ENCODE measurements around the gene CPPED1.

CPPED1 gene

DNA sequence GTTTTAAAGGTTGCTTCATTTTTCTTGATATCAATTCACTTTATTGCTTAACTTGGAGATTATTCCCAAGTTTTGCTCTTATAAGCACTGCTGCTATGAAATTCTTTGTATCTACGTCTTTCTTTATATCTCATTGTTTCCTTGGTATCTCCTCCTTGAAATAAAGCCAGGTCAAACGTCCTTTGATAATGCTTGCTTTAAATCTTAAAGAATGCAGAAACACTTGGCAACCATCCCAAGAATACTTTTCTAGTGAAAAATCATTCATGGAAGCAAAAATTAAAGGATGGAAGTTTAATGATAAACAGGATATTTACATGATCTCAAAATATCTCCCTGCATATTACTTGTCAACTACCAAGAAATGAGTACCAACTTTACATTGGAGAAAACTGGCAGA, 175.2 kb downstream of the CPPED1 start:
- DNase-seq, result no peak

DNA sequence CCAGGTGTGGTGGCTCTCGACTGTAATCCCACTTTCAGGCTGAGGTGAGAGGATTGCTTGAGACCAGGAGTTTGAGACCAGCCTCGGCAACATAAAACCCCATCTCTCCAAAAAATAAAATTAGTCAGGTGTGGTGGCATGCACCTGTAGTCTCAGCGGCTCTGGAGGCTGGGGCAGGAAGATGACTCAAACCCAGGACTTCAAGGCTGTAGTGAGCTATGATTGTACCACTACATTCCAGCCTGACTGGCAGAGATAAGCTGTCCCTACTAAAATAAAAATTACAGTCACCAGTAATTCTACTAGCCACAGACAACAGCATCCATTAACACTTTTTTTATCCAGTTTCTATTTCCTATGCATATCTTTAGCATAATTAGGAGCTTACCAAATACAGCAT, 176.3 kb downstream of the CPPED1 start:
- DNase-seq, result no peak

DNA sequence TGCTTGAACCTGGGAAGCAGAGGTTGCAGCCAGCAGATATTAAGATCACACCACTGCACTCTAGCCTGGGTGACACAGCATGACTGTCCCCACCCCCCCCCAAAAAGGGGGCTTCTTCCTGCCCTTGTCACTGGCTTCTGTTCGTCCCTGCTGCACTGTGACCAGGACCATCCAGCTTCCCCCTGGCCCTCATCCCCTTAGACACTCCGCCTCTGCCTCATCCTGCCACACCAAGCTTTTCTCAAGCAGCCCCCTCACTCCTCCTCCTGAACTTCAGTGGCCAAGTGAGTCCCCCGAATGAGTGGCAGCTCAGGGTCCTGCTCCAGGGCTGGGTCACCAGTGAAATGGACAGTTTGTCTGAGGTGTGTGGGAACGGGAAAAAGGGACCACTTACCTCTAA, 177.3 kb downstream of the CPPED1 start:
- no peak for DNase-seq

DNA sequence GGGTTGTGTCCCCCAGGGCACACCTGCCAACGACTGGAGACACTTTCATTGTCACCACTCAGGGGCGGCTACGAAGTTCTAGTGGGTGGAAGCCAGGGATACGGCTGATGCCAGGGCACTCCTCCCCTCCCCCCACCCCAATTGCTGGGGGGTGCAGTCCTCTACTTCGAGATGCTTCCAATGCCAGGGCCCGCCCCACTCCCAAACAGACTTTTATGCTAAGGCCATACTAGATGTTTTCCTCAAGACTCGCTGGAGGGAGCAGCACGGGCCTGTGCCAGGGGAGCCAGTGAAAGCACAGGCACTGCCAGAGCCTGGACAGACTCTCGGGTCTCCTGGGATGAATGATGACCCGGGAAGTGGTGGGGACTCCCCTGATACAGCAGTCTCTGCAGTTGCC, 178.0 kb downstream of the CPPED1 start:
- DNase-seq, result no peak

DNA sequence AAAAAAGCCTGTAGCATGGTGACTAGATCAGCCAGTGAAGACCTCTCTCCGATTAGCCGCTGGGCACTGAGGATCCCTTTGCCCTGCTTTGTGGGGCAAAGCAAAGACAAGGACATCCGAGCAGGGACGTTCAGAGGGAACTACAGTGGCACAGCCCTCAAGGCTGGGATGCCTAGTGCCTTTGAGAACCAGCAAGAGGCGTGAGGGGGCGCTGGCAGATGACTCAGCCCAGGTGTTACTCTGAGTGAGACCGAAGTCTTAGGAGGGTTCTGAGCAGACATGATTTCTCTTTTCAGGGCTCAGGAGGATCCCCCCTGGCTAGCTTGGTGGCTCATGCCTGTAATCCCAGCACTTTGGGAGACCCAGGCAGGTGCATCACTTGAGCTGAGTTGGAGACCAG, 178.6 kb downstream of the CPPED1 start:
- no peak for DNase-seq

DNA sequence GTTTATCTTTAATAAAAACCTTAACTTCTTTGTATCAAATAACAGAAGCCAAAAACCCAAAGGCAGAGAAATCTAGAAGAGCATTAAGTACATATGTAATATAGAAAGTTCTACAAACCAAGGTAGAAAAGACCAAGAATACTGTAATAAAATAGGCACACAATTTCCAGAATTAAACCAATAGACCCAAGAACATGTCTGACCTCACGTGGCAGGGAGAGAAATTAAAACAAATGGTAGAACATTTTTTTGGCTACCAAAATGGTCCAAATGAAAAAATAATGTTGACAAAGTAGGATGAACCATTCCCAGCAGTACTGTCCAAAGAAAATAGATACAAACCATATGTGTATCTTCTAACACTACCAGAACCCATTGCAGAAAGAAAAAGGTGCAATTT, 183.5 kb downstream of the CPPED1 start:
- no peak for DNase-seq

DNA sequence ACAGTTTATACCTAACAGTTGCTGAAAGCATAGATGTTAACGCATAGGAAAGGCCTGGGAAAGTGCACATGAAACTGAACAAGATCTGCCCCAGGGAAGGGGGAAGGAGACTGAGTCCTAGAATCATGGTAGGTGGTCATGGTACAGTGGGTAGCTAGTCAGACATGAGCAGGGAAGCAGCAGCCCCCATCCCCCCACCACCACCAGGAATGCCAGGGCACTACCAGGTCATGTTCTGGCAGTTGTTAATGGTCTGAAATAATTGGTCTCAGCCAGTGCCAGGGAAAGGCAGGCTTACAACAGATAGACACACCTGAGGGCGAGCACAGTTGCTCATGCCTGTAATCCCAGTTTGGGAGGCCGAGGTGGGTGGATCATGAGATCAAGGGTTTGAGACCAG, 185.2 kb downstream of the CPPED1 start:
- no peak for DNase-seq

DNA sequence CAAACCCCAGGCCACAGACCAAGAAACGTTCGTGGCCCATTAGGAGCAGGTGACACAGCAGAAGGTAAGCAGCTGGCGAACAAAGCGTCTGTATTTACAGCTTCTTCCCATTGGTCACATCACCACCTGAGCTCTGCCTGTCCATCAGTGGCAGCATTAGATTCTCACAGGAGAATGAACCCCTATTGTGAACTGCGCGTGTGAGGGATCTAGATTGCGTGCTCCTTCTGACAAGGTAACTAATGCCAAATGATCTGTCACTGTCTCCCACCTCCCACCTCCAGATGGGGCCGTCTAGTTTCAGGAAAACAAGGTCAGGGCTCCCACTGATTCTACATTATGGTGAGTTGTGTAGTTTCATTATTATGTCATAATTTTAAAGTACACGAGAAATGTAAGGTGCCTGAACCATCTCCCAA, 186.3 kb downstream of the CPPED1 start:
- DNase-seq, result no peak

DNA sequence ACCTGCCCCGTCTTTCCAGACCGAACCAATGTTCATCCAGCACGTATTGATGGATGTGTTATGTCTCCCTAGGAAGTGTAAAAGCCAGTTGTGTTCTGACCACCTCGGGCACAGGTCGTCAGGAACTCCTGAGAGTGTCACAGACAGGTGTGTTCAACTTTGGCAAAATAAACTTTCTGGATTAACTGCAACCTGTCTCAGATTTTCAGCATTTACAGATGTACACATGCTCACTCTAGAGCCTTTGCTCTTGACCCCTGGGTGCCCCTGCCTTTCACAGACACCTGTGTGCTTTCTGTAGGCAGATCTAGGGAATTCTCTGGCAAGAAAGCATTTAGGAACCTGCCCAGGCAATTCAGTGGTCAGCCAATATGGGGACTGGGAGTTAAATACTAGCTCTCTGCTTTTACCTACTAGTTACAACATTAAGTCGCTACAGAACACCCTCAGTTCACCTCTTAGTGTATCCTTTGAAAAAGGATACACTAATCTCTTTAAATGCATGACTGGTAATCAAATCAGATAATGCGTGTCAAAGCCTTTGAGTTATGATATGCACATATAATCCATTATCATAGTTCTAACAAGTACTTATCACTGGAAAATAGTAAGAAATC, 188.9 kb downstream of the CPPED1 start:
- DNase-seq, result no peak

DNA sequence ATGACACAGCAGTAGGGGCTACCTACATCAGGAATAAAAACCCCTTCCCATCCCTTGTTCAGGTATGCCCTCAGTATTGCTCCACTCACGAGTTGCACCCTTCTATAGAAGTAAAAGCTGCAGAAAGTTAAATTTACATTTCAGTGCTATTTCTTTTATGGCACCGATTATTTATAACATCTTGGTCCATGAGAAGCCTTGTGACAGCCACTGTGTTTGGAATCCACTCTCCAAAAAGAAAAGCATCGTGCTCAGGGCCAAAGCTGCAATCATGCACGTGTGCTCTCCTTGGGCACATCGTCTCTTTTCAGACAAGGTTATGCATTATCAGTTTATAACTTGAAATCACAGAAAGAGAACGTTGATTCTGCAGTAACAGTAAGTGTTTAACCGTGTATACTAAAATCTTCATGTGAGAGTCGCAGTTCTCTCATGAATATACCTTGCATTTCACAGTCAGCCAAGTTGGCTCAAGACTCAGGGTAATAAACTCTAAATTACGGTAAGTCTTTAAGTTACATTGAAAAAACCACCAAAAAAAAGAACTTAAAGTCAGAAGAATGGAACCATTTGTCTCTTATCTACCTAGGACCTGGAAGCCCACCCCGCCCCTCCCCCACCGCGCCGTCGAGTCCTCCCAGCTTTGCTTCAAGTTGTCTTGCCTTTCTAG, 189.6 kb downstream of the CPPED1 start:
- no peak for DNase-seq

DNA sequence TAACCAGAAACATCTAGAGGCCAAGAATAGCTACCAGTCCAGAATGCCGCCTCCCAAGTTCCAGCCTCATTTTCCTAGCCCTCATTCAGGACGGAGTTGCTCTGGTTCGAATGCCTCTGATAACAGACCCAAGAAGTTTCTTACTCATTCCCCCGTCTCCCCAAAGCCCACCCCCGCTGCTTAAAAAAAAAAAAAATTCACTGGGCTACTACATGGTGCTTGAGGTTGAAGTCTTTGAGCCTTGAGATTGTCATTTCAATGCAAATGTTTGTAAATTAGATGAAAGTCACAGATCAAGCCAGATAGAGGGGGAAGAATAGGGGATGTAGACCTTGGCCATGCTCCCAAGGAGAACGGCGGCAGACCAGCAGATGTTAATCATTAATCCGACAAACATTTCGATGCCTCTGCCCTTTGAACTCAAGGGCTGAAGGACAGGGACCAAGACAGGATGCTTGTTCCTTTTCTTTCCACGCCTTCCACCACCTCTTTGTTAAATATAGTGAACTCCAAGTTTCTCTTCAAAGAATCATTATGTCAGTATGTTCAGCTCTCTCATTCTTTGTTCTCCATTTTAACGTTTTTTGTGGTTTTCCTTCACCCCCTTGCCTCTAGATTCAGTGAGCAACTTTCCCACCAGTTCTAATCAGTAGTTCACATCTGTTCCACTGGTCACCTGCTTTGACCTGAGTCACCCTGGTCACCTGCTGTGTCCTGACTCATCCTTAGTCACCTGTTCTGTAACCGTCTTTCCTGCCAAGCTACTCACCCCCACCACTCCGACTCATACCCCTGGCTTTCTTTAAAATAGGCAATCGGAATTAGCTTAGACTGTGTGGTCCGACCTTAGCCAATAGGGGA, 190.3 kb downstream of the CPPED1 start:
- DNase-seq, result no peak

DNA sequence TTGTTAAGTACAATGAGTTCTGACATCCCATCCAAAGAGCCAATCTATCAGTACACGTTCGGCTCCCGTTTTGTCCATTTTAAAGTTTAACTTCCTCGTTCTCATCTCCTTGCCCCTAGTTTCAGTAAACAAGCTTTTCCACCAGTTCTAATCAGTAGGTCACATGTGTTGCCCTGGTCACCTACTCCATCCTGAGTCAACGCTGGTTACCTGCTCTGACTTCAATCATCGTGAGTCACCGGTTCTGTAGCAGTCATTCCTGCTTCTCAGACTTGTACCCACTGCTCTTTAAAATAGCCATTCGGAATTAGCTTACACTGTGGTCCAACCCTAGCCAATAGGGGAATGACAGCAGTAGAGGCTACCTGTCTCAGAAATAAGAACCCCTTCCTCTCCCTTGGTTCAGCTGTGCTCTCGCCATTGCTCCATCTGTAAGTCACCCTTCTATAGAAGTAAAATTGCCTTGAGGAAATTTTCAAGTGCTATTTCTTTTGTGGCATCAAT, 191.0 kb downstream of the CPPED1 start:
- DNase-seq, result no peak

DNA sequence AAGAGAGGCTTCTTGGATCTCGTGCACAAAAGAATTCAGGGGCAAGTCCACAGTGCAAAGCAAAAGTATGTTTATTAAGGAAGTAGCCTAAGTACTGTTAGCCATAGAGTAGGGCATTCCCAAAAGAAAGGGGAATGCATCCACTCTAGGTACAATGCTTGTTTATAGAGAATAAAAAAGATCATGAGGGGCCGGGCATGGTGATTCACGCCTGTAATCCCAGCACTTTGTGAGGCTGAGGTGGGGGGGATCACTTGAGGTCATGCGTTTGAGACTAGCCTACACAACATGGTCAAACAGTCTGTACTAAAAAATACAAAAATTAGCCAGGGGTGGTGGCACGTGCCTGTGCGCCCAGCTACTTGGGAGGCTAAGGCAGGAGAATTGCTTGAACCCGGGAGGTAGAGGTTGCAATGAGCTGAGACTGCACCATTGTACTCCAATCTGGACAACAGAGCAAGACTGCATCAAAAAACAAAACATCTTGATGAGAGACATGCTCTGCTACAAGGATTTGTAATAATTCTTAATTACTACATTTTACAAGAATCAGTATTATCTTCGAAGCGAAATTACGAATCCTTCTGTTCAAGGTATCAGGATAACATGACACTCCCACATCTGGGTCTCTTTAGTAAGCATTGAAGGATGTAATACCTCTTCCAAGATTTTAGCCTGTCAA, 191.6 kb downstream of the CPPED1 start:
- DNase-seq, result no peak

DNA sequence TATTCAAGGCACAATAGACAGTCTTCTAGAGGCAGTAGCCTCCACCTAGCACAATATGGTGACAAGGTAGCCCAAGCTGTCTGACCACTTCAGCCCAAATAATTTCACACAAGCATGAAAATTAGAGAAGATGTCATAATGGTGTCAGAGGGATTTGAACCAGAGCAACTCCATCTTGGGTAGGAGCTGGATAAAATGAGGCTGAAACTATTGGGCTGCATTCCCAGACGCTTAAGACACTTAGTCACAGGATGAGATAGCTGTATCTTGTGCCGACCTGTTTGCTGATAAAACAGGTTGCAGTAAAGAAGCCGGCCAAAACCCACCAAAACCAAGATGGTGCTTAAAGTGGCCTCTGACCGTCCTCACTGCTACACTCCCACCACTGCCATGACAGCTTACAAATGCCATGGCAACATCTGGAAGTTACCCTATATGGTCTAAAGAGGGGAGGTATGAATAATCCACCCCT, 192.6 kb downstream of the CPPED1 start:
- no peak for DNase-seq

DNA sequence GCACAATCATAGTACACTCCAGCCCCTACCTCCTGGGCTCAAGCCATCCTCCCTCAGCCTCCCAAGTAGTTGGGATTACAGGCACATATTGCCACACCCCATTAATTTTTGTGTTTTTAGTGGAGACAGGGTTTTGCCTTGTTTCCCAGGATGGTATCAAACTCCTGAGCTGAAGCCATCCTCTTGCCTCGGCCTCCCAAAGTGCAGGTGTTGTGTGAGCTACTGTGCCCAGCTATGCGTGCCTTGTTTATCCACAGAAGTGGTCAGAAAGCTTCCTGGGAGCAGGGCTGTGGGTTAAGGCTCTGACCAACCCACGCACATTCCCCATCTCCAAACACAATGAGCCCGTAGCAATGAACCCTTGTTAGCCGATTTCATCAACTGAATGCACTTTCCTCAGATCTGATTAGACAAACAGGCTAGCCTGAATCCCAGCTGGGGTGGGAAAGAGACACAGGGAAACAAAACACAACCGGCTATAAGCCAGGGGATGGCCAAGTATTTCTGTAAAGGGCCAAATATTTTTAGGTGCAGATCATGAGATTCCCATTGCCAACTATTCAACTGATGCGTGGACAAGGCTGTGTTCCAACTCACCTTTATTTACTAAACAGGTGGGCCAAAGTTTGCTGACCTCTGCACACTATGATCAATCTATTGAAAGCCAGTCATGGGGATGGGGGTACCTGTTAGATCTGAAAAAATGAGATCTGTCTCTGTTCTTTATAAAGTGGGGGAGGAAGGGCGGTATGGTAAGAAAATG, 193.6 kb downstream of the CPPED1 start:
- no peak for DNase-seq
